ENCODE measurements around the gene RGS14.
A peak's percentile ranks its signal among the peaks of the same experiment; 100 is the strongest.

RGS14 gene

DNA sequence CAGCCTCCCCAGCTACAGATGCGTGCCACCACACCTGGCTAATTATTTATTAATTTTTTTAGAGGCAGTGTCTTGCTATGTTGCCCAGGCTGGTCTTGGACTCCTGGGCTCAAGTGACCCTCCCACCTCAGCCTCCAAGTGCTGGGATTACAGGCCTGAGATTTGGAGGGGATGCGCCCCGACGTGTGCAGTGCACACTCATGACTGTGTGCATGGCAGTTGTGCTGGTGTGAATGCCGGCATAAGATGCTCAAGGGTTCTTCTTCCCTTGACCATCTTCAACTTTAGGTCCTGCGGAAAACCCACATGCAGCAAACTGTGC is 23.0 kb downstream of the RGS14 start:
- no peak for DNase-seq

DNA sequence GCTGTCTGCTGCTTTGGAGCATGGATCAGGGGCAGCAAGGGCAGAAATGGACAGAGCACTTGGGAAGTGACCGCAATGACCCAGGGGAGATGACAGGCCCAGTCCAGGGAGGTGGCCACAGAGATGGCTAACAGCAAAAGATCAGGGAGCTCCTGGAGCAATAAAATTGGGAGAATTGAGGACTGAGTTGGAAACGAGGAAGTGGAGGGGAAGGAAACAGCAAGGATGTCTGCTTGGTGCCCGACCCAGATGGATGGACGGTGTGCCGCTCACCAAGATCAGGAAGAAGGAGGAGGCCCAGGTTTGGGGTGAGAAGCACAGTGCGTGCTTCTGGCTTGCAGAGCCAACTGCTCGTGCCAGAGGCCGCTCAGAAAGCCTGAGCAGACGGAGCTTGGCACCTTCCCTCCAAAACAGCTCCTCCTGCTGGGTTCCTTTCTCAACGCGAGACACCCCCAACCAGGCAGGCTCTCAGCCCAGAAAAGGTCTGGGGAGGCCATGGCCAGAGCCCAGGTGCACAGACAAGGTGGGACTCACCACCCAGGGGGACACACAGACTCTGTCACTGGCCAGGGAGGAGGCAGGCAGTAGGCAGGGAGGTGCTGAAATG is 24.8 kb downstream of the RGS14 start:
- no peak for DNase-seq

DNA sequence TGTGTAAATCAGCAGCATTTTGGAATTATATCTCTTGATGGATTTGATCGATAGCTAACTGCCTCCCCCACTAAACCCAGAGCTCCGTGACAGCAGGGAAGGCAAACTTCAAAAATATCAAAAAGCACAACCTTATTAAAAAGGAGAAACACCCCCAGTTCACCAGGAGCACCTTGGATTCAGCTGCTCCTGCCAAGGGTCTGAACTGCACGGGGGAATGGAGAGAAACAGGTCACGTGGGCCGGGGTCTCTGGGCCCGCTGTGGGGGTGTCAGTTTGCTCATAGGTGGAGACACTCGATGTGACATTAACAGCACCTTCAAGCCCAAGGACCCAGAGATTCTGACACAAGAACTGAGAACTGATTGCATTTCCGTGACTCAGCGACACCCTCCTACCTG is 25.5 kb downstream of the RGS14 start:
- no peak for DNase-seq

DNA sequence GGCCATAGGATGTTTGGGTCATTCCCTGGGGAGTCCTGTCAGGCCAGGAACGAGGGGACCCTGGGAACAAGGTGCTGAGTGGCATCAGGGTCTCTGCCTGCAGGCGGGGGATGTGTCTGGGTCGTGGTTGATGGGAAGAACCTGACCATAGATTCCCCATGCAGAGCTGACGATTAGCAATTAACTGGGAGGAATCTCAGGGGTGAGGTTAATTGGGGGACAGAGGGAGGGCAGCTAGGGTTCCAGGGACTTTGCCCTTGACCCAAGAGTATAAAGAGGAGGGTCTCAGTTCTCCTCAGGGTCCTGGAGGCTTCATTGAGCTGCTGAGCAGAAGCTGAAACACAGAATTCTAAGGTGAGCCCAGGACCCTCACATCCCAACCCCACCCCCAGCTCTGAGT is 26.4 kb downstream of the RGS14 start, which contains the start of gene SLC34A1:
Gene SLC34A1 (plus strand): TSS at position 301 of the 400 bp plus-strand sequence. CDS start 1,308 bp downstream, outside the sequence.
- DNase-seq, result no peak

DNA sequence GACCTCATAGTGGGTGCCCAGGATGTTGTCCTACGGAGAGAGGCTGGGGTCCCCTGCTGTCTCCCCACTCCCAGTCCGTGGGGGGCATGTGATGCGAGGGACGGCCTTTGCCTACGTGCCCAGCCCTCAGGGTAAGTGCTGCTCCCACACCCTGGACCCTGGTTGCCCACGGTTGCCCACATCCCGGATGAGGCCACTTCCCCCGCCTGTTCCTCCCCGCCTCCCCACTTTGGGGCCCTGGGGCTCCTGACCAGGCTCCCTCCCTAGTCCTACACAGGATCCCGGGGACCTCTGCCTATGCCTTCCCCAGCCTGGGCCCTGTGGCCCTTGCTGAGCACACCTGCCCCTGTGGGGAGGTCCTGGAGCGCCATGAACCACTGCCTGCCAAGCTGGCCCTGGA is 28.0 kb downstream of the RGS14 start:
- DNase-seq, result no peak

DNA sequence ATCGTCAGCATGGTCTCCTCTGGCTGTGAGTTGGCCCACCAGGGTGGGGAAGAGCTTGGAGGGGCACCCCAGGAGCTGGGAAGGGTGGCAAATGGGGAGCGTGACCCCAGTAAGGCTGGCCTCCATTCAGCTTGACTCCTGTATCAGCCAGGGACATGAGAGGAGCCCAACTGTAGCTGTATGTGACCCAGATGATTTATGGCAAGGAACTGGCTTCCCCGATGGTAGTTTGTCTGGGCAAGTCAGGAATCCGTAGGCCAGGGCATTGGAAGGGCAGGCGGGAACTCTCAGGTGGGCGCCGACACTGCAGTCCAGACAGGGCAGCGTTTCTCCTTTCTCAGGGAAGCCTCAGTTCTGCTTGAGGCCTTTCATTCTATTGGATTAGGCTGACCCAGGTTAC is 28.8 kb downstream of the RGS14 start:
- no peak for DNase-seq

DNA sequence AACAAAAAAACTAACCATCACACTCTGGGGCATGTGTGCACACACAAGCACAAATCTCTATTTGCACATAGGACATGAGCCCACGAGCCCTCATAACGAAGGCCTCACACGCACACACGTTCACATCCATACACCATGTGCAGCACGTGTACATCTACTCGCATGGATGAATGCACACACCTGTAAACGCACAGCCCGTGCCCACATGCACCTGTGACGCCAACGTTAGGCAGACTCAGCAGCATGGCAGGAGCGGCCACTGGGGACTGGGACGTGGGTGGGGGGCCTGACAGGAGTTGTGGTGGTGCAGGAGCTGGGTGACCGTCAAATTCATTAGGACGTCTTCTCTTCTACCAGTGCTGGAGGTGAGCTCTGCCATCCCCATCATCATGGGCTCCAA is 29.7 kb downstream of the RGS14 start:
- DNase-seq, result no peak

DNA sequence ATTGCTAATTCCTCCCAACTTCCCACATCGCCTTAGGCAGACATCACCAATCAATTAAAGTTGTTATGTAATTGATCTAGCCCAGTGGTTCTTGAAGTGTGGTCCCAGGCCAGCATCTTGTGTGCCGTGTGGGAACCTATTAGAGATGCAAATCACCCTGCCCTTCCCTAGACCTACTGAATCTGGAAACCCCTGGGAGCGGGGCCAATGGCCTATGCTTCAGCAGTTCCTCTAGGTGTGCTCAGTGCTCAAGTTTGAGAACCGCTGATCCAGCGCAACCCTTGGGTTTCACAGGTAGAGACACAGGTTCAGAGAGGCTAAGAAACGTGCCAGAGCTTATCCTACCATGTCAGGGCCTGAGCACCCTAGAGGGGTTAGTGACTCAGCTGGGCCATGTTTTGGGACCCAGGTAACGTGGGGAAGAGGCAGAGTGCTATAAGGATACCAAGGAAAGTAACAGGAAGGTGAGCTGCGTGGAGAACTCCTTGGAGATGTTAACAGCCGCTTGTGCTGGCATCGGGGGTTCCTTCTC is 30.9 kb downstream of the RGS14 start:
- no peak for DNase-seq

DNA sequence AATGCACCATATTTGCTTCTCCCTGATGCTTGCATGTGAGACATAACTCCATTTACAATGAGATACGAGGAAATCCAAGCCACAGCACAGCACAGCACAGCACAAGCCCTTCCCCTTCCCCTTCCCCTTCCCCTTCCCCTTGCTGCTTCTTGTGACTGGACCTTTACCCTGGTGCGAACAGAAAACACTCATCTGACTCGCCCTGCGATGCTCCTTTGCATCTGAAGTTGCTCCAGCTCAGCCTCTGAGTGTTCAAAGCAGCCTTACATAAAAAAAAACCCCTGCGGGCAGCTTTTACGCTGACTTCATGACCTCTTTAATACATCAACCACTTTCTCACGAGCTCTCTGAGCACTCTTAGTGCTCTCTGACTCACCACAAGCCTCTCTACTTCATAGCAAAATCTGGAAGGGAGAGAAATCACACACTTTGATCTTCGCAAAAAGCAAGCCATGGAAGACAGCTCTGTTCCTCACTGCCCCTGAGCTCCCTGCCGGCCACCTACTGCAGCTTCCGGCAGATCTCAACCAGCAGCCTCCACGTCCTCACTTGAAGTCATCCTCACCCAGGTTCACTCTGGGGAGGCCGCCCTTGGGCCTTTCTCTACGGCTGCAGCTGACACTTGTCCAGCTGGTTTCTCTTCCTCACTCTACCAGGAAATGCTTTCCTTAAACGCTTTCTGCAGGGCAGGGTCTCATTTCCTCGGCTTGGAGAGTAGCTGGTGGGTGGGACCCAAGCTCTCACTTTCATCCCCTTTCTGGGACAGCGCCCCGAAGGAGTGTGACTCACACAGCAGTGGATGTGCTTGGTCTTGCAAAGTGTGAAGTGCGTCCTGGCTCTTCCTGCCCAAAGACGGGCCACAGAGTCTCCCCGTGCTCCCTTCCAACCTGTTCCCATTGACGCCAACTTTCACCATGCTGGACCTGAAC is 31.8 kb downstream of the RGS14 start:
- DNase-seq, result peak; percentile 70

DNA sequence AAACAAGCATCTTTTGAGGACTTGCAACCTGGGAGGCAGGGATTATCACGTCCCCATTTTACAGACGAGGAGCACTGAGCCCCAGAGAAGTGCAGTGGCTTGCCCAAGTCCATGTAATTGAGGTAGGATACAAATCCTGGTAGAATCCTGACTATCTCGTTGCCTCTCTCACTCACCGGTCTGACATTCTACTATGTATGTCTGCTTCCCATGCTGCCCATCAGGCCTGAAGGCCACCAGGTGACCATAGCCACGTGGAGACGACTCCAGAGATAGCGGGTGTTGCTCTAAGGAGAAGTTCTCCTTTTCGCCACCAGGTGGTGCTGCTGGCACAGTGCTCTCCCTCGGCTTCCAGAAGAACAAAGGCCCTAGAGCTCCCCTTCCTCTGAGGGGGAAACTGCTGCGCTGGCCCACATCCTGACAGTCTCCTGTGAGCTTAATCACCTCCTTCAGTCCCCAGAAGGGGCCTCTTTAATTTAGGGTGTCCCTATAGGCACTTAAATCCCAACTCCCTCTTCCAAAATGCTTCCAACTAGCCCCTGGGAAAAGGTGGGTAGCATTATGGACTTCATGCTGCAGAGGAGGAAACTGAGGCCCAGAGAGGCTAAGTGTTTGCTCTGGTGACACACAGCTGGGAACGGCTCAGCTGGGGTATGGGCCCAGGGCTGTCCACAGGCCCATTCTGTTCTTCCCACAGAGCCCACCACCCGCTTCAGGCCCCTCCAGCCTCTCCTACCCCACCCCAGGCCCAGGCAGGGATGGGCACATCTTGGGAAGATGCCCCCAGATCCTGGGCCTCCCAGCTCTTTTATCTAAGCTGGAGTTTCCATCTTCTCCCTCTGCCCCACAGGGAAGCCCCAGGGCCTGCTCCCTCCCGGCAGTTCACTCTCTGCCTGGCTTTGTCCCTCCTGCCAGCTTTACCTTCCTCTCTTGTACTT is 32.9 kb downstream of the RGS14 start:
- DNase-seq, result peak; percentile 83

DNA sequence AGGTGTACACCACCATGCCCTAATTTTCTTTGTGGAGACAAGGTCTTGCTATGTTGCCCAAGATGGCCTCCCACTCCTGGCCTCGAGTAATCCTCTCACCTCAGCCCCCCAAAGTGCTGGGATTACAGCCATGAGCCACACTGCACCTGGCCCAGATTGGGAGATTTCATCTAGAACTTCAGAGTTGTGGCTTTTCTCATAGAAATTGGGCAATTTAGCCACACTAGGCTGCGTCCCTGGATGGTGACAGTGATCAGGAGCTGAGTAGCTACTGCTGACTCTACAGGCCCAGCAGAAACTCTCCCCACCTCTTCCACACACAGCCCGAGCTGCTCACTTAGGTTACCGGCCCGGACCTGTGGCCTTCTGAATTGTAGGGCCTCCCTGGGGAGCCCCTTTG is 35.0 kb downstream of the RGS14 start:
- no peak for DNase-seq

DNA sequence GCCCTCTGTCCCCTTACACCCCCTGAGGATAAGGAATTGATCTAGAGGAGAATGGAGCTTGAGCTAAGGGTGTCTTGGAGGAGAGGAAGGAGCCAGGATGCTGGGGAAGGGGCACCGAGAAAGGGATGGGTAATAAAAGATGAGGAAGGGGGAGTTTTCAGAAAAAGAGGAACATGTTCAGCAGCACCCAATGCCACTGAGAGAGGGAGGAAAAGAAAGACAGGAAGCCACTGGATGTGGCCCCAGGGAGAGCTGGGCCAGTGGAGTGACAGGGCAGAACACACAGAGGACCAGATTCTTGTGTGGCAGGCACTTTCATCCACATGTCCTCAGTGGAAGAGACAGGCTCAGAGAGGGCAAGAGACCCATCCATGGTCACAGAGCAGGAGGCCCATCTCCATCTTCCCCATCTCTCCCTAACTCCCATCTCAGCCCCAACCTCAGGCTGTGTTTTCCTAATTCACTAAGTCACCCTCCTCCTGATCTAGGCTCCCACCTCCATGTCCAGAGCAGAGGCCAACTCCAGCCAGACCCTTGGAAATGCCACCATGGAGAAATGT is 35.6 kb downstream of the RGS14 start:
- no peak for DNase-seq

DNA sequence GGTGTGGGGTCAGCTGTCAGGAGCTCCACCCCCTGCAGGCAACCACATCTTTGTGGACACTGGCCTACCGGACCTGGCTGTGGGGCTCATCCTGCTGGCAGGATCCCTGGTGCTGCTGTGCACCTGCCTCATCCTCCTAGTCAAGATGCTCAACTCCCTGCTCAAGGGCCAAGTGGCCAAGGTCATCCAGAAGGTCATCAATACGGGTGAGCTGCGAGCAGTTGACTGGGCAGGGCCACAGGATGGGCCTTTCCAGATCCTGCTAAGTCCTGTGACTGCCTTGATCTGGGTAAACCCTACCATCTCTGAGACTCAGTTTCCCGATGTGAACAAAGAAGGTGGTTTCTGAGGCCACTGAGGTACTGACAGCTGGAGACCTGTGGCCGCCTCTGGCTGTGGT is 36.3 kb downstream of the RGS14 start:
- no peak for DNase-seq

DNA sequence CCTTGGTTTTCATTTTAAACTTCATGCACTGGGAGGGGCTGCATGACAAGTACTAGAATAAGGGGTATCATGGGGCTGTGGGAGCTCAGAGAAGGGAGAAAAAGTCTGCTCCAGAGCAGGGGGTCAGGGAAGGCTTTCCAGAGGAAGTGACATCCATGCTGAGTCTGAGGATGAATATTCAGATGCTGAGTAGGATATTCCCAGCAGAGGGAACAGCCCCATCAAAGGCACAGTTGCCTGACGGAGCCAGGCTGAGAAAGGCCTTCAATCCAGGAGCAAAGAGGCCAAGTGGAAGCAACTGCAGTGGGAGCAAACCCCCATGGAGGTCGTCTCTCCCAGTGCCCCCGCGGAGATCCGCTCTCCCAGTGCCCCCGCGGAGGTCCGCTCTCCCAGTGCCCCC is 38.4 kb downstream of the RGS14 start:
- no peak for DNase-seq

DNA sequence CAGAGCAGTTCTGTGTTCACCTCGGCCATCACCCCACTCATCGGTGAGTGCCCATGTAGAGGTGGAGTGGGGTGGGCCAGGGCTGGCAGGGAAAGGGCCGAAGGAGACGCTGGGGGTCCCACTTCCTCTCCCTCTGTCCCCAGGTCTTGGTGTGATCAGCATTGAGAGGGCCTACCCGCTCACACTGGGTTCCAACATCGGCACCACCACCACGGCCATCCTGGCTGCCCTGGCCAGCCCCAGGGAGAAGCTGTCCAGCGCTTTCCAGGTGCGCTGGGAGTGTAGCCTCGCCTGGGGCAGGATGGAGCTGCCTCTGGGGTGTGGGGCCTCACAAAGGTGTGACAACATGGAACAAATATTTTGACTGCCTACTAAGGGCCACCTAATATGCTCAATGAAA is 39.1 kb downstream of the RGS14 start:
- no peak for DNase-seq

DNA sequence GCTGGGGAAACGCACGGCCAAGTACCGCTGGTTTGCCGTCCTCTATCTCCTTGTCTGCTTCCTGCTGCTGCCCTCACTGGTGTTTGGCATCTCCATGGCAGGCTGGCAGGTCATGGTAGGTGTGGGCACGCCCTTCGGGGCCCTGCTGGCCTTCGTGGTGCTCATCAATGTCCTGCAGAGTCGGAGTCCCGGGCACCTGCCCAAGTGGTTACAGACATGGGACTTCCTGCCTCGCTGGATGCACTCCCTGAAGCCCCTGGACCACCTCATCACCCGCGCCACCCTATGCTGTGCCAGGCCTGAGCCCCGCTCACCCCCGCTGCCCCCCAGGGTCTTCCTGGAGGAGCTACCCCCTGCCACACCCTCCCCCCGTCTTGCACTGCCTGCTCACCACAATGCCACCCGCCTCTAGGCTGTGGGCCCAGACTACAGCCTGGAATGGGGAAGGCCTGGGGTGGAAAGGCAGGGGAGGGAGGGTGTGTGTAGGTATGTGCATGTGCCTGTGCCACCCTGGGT is 40.2 kb downstream of the RGS14 start:
- no peak for DNase-seq

DNA sequence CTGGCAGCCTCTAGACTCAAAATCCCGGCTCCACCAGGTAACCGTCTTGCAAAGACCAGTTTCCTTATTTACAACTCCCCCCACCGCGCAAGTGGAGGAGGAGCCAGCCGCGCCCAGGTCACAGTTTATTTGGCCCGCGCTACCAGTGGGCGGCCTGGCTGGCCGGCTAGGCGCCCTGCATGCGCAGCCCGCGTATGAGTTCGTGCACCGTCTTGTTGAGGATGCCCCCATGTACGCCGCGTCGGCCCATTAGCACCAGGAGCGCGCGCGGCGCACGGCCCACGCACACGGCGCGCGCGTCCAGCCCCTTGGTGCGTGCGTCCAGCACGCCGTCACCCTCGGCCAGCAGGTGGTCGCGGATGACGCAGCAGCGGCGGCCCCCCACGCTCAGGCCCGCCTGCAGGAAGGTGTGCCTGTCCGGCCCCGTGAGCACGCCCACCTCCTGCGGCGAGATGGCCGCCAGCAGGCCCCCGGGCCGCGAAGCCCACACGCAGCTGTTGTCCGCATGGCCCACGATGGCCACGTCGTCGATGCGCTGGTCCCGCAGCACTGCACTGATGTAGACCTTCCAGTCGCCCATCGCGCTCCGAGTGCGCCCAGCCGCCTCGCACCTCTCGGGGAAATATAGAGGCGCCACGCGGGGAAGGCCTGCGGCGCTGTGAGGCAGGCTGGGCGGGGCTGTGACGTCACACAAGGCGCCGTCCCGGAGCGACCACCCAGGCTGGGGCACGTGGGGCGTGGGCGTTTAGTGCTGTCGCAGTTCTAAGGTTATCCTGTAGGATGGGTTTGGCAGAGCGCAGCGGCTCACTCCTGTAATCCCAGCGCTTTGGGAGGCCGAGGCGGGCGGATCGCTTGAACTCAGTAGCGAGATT is 42.5 kb downstream of the RGS14 start, which contains the start of gene PFN3:
Gene PFN3 (minus strand): TSS at position 665 of the 872 bp plus-strand sequence. CDS start 85 bp downstream, at position 580.
- DNase-seq, result peak; percentile 43

DNA sequence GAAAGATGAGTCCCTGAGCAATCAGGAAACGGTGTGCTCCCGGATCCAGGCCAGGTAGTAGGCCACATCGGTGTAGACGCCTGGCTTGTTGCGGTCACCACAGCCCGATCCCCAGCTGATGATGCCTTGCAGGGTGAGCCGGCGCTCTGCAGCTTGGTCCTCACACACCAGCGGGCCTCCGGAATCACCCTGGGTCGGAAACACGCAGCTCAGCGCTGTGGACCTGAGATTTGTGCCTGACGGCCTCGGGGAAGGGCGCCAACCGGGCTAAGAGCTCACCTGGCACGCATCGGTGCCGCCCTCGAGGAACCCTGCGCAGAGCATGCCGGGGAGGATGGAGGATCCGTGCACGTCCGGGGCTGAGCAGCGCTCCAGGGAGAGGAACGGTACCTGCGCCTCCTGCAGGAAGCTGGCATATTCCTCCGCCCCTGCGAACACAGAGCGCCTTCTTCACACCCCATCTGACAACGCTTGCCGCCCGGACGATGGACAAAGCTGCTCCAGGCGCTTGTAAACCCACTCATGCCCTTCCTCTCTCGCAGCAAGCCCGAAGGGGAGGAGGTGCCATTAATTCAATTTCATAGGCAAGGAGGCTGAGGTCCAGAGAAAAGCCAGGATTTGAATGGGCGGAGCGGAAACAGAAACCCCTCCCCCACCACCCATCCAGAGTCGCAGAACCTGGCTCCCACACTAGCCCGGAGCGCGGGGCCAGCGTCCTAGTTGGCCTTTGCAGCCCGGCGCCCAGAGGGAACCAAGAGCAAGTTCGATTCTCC is 44.7 kb downstream of the RGS14 start:
- DNase-seq, result peak; percentile 43

DNA sequence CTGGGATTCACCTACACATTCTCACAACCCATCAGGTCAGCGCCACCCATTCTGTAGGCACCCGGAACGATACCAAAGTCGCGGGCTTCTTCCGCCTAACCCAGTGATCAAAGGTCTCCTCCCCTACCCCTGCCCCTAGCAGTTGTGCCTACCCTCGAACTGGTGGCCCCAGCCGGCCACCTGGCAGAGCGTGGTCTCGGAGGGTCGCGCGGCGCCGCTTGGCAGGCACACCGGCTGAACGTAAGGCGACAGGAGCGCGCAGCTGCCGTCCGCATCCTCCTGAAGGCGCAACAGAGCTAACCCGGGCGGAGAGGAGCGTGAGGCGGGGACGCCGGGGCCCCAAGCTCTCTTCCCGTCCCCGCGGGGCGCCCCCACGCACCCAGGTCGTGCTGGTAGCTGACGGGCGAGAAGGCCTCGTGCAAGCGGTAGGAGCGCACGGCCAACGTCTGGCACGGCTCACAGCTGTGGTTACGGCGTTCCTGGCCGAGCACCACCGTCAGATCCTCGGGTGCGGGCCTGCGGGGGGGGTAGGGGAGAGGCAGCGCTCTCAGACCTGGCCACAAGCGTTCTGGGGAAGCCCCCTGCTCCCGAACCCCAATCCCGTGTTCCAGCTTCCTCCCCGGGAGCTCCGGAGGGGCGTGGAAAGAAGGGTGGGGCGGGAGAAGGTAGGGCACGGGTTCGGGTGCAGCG is 45.5 kb downstream of the RGS14 start:
- DNase-seq, result no peak
